Dermis blood vessel endothelial cell (primary cell): ENCODE results near the gene TECTA. TPM values are rescaled to one million over a fixed set of nuclear protein-coding genes. Genes with fewer than 3 reads are reported as not detected.

Source experiments
- DNase-seq: peaks from one replicate; pipeline ENCODE4 v3.0.0; 2010
- total RNA-seq: library from RNA; depleted of rRNA; stranded (reverse); fragments of >200 nt; gene quantifications from 2 replicates; pipeline ENCODE4 v1.2.3, GENCODE V29; 2014

Gene TECTA, protein sequence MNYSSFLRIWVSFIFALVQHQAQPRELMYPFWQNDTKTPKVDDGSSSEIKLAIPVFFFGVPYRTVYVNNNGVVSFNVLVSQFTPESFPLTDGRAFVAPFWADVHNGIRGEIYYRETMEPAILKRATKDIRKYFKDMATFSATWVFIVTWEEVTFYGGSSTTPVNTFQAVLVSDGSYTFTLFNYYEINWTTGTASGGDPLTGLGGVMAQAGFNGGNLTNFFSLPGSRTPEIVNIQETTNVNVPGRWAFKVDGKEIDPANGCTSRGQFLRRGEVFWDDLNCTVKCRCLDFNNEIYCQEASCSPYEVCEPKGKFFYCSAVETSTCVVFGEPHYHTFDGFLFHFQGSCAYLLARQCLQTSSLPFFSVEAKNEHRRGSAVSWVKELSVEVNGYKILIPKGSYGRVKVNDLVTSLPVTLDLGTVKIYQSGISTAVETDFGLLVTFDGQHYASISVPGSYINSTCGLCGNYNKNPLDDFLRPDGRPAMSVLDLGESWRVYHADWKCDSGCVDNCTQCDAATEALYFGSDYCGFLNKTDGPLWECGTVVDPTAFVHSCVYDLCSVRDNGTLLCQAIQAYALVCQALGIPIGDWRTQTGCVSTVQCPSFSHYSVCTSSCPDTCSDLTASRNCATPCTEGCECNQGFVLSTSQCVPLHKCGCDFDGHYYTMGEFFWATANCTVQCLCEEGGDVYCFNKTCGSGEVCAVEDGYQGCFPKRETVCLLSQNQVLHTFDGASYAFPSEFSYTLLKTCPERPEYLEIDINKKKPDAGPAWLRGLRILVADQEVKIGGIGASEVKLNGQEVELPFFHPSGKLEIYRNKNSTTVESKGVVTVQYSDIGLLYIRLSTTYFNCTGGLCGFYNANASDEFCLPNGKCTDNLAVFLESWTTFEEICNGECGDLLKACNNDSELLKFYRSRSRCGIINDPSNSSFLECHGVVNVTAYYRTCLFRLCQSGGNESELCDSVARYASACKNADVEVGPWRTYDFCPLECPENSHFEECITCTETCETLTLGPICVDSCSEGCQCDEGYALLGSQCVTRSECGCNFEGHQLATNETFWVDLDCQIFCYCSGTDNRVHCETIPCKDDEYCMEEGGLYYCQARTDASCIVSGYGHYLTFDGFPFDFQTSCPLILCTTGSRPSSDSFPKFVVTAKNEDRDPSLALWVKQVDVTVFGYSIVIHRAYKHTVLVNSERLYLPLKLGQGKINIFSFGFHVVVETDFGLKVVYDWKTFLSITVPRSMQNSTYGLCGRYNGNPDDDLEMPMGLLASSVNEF (N-terminal part only)
- 0.42 and 0.51 TPM in 2 replicates for total RNA-seq

DNA sequence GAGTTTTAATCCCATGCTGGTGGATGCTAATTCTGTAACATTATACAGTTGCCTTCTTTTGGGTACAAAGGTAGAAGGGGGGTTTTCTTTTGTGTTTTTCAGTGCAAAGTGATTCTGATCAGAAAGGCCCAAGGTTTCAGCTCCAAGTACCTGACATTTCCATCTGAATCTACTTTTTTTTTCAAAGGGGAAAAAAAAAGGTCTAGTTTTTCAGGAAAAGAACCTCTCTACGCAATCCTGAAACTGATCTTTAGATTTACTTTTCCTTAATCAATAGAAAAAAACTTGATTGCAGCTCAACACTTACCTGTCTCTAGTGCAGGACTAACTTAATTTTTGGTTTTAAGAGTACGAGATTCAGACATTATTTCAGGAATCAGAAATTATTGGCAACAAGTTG, at the start of gene TECTA:
Gene TECTA, plus strand, starts transcription at position 301 of the 400 bp plus-strand sequence. CDS start 1,423 bp downstream, outside the sequence.
- no peak for DNase-seq

DNA sequence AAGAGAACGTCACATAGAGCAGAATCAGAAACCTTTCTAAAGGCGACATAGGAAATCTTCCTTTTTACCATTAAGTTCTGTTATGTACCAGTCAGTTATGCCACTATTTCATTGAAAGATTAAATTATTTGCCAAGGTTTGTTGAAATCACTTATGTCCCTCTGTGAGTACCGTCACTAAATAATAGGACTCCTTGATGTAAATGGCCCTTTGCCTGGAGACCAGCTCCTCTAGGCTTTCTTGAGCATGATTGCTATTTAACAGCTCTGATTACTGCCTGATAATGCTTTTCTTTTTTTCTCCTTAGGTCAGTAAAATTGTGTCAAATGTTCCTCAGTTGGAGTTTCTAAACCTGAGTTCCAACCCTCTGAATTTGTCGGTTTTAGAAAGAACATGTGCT, 47.8 kb upstream of the TECTA start:
- DNase-seq, result no peak

DNA sequence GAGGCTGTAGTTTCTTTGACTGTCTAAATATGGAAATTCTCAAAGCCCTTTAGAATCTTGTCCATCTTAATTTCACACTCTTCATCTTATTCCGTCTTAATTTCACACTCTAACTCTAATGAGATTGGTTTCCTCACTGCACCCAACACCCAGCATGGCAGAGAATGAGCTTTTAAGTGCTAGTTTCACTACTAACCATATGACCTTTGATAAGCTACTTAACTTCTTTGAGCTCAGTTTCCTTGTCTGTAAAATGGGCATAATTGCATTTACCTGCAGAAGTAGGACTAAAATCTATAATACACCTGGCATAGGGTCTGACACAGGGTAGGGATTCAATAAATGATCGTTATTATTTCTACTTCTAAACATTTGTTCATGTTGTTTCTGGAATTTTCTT, 46.8 kb upstream of the TECTA start:
- DNase-seq, result no peak

DNA sequence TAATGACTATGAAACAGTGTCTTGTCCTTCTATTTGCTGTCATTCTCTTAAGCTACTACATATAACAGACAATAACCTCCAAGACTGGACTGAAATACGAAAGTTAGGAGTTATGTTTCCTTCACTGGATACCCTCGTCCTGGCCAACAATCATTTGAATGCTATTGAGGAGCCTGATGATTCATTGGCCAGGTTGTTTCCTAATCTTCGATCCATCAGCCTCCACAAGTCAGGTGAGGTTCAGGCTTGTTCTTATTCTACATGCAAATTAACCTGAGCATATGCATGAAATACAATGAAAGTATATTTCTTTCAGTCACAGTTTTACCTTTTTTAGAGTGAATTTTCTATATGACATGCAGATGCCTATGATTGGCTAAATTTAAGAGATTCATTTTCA, 46.0 kb upstream of the TECTA start:
- DNase-seq, result no peak

DNA sequence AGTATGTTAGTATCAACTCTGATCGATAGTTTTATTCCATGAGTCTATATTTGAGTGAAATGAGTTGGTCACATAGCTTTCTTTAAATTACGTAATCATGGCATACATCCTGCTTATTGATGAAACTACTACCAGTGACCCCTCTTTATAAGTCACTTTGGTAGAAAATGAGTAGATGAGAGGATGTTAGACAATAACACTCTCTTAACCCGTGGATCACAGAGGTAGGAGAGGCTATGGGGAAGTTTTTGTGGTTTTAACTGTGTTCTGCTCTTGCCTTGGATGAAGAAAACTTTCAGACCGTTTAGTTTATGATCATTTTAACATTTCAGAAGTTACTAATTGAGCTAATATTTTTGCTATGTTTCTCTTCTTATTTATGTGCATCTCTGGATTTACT, 43.1 kb upstream of the TECTA start:
- DNase-seq, result no peak

DNA sequence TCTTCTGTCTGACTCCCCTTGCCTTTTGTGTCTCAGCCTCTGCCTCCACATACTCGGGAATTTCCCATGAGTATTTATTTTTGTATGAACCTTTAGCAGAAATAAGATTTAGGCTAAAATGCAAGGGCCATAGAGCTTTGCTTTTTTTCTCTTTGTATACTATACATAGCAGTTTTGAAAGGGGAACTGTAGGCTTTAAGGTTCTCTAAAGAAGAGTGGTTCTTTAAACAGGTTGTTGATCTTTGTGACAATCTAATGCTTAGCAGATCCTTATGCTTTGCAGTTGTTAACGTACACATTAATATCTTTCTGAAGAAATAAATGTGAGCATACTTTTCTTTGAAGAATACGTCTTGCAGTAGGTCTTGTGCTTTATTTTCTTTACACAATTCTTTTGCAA, 42.1 kb upstream of the TECTA start:
- no peak for DNase-seq

DNA sequence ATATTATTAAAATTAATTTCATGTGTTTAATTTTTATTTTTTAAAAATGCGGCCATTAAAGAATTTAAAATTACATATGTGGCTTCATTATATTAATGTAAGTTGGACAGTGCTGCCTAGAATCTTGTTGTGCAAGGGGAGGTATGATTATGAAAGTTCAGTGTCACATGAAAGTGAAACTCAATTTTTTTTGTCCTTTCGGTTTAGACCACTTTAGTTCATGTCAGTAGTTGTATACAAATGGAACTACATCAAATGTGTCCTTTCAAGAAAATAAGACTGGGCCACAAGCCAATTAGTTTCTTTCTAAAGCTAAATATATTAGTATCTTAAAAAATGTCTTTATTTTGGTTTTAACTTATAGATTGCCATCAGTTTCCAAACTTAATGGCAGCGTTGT, 41.4 kb upstream of the TECTA start:
- no peak for DNase-seq

DNA sequence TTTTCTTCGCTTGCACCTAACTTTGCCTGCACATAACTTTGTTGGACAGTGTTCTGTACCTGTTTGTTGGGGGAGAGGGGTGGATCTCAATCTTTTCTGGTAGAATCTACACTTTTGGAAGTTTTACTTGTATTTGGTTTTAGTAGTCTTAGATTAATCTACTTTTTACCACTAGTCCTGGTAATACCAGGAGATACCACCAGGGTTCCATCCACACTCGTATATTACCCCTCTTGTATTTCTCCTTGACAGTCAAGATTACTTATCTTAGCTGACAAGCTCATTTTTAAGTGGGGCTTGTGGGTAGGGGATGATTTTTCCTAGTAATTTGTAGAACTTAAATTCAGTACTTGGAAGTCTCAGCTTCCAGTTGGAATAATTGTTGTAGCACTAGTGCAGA, 37.3 kb upstream of the TECTA start:
- peak; percentile 17 for DNase-seq

DNA sequence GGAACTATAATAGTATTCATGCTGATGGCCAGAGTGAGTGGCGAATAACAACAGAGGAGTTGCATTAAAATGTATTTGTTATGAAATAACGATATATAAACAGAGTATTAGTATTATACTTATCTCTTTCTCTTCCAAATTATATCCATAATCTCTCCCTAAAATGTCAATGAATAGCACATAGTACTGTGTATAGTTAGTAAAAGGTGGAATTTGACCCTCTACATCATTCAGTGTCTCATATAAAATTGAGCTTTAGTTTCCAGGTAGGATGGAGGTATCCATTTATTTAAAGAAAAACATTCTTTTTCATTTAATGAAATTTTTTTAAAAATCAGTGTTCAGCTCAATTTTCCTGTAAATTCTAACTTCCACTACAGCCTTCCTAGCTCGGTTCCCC, 34.4 kb upstream of the TECTA start:
- DNase-seq, result no peak

DNA sequence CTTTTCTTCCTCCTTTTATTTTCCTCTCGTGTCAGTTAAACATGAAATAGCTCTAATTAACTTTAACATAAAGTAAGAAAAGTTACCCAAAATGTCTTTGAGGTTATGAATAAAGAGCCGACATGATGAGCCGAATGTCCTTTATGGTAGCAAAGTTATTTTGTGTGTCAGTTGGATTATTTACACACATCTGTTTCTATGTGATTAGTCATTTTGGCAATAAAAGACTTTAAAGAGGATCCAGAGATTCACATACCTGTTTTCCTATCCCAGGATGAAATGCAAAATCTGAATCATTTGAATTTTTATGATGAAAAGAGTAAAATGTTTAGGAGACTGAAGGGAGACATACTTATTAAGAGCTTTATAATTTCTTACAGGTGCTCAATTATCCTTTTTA, 34.0 kb upstream of the TECTA start:
- no peak for DNase-seq

DNA sequence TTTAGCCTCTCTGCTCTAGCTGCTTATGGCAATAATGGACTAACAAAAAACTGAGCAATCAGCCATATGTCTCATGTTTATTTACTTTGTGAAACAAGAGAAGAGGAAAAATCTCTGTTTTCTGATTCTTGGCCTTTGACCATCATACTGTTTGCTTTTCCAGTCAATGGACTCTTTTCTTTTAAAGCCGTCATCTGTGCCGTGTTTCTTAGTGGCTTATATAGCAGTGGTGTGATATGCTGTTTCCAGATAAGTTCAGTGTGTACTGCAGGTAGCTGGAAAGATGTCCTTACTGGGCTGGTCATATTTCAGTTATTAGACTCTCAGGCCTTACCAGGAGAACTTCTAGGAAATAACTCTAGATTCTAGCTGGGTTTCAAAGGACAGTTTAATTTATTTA, 33.6 kb upstream of the TECTA start:
- no peak for DNase-seq

DNA sequence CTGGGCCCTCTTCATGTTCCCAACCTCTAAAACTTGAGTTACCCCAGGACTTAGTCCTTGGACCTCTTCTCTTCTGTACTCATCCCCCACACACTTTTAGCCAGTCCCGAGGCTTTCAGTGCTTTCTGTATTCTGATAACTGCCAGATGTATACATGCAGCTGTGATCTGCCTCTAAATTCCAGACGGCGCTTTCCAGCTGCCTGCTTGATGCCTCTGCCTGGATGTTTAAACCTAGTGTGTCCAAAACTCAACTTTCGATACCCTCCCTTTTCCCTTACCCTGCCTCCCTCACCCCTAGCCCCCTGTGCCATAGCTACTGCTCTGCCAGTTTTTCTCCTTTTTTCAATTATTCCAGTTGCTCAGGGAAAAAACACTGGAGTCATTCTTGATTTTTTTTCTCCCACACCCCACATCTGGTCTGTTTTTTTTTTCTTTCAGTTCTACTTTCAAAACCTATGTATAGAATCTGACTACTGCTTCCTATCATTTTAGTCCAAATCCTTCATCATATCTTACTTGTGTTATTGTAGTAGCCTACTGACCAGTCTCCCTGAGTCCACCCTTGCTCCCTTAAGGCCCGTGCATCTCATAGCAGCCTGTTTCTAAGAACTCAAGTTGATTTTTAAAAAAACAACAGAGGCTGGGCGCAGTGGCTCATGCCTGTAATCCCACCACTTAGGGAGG, 32.9 kb upstream of the TECTA start:
- DNase-seq, result no peak

DNA sequence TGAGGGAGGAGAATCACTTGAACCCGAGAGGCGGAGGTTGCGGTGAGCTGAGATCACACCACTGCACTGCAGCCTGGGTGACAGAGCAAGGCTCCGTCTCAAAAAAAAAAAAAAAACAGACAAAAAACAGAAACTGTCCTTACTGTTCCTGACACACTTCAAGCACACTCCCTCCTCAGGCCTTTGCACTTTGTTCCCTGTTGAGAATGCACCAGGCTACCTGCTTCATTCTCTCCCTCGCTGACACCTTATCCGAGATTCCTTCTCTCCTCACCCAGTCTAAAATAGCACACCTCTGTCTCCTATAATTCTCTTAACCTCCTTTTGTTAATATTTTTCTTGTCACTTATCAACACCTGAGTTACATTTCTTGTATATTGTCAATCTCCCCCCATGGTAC, 32.3 kb upstream of the TECTA start:
- DNase-seq, result no peak

DNA sequence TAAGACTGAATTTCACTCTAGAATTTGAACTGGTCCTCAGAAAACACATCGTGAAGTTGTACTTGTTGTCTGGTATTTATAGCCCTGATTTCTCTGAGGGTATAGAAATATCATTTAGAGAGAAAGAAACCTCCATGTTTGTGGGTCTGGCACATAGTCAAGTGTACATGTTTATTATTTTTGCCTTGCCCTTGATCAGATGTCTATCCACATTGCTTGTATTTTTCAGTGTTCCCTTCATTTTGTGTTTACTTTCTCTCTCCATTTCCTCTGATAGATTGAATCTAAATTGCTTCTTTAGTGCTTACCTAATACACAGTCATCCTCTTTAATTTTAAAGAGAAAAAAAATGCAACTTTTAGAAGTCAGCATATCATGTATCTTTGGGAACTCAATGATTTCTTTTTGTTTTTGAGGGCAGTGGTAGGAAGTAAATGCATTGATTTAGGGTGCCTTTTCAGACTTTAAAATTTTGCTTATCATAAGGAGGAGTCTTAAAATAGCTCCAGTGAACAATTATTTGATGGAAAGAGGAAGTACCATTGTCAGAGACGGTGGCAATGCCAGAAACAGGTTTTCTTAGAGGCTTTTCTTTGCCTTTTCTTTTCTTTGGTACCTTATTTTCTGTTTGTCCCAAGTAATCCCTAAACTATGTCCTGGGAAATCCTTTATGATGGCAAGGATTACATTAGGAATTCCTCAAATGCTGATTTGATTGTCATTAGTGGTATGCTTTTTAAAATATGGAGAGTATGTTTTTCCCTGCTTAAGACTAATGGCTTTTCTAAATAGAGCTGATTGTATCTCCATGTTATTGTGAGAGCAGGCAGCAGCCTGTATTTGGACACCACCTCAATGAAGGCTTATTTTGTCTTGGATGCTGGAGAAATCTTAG, 29.8 kb upstream of the TECTA start:
- DNase-seq, result peak; percentile 13

DNA sequence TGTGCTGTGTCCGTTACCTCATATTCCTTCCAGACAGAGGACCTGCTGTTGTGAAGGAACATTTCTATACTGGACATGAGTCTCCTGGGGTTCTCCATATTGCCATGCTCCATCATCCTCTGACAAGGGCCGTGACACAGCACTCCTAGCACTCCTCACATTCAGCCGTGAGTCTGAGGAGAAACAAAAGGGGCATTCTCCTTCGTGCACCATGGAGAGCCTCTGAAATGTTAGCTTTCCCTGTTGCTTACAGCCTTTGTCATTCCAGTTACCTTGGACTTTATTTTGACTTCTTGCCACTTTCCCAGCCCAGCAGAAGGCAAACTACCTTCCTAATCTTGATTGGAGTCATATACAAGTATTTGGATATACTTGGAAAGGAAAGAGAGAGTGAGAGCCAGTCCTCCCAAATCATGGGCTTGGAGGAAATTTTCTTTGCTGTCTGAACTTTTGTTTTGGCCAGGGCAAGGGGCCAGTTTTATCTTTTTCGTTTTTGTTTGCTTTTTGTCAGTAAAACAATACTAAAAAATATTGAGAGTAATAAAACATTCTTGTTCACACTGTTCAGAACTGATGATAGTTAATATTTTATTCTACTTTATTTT, 29.1 kb upstream of the TECTA start:
- no peak for DNase-seq

DNA sequence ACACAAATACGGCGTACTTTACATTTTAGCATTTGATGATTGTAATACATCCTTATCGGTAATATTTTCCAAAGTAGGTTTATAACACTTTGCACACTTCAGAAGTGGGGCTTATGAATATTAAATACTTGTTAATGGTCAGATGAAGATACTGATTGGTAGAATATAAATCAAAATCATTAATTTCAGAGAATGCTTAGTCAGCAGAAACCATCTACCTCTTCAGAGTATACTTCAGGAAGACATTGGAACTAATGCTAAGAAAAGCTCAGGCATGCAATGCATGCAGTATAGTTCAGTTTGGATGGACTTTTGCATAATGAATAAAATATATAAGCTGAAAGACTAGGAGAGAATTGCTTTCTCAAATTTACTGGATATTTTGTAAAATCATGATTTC, 19.7 kb upstream of the TECTA start:
- DNase-seq, result no peak

DNA sequence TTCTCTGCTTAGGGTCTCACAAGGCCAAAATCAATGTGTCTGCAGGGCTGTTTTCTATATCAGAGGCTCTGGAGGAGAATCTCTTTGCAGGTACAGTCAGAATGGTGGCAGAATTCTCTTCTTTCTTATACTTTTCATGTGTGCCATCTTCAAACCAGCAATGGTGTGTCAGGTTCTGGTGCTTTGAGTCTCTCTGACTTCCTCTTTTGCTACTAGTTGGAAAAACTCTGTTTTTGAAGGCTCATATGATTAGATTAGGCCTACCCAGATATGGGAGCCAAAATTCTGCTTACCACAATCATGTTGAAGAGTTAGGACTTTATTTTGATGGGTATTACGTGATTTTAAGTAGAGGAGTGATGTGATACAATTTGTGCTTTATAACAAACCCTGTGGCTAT, 18.8 kb upstream of the TECTA start:
- DNase-seq, result no peak

DNA sequence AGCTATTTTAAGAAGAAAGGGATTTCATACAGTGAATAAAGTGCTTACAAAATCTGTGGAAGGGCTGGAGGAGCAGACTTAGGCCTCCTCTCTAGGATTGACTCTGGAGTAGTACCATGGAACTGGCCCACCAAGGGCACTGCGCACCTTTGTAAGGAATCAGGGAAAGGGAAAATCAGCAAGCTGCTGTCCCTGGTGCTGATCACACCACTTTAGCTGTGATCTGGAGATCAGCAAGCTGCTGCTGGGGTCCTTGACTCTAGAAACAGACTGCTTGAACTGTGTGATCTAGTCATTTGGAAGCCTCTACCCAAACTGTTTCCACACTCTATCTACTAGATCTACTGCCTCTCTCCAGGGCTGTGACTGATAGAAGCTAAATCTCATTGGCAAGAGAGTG, 18.4 kb upstream of the TECTA start:
- peak; percentile 22 for DNase-seq

DNA sequence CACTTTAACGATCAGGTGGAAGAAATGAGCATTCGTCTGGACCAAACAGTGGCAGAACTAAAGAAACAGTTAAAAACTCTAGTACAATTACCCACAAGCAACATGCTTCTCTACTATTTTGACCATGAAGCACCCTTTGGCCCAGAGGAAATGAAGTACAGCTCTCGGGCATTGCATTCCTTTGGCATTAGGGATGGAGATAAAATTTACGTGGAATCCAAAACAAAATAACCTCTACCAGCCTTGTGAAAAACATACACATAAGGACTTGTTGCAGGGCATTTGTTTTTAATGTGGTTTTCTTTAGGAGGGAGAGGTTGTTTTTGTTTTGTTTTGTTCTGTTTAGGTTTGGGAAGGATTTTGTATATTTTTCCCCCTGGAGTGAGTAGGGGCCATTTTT, 14.2 kb upstream of the TECTA start:
- no peak for DNase-seq

DNA sequence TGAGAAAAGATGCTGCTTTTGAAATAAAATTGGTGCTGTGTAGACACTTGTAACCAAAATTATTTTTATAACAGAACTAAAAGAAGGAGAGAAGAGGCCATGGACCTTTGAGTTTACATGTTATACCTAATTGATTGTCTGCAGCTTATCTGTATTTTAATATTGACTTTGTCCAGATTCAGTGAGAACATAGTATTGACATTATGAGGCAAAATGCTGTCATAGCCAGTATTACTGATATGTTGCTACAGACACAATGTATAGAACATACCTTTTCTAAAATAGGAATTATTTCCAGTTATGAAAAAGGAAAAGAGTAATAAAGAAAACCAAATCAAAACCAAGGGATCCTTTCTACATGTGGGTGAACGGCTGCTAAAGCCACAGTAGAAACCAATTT, 11.5 kb upstream of the TECTA start:
- DNase-seq, result no peak

DNA sequence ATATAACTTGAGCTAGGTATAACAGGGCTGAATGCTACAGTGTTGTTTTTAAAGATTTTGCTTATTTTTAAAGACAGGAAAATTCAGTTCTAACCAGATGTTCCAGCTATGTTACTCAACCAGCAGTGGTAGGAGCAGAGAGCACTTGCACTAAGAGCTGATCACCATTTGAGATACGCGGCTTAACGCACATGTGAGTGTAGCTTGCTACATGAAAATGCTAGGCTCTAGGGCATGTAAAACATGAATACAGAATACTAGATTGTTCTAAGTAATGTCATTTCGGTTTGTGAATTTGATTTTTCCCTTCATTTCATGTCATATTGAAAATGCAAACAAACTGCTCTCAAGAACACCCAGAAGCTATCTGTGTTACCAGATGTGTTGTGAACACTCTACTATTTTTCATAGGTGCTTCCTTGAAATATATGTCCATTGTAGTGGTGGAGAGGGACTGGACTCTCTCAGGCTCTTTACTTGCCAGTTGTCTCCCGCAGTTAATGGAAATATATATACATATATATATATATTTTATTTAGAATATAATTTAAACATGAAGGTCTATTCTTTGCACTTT, 10.8 kb upstream of the TECTA start:
- DNase-seq, result no peak
